GM18502 (cell line): Measurements from ENCODE around the gene CLIC3.

ENCODE experiments used
- ATAC-seq: cut with Tn5 transposase; IDR thresholded peaks from one replicate; pipeline ENCODE4 v1.9.1; 2021; ENCODE audit warnings: mild to moderate bottlenecking; ENCODE audit not compliant: unreplicated experiment, poor library complexity

CLIC3 gene

DNA sequence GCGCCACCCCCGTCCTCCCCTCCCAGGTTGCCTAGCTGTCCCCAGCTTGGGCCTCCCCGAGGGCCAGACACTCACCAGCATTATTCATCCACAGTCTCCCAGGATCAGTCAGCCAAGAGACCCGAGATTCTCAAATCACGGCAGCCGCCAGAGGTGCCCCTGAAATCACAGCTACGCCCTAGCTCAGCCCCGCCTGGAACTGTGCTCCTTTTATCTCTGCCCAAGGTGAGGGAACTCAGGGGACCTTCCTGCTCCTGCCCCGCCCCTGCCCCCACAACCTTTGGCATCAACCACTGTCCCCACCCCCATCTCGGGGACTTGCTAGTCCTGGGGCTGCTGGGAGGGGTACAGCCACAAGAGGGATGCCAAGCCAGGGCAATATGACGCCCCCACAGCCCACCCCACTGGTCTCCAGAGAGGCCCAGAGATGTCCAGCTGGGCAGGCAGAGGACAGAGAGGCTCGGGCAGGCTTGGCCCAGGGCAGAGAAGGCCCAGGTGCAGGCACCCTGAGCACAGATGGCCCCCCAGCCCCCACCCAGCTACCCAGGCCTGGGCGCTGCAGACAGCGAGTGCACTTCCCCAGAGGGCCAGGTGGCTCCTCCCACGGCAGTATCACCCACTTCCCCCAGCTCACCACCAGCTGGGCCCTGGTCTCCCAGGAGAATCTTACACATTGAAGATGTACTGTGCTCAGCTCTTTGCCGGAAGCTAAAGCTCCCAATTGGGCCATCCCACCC, 35.7 kb upstream of the CLIC3 start, which contains the start of gene FUT7:
Gene FUT7 (minus strand): TSS at position 185 of the 737 bp plus-strand sequence. CDS start 97 bp downstream, at position 88.
- no peak for ATAC-seq

- ATAC-seq = no peak
These were observed 34.5 kb upstream of the CLIC3 start for GRCh38 chr9:137030538-137031527.

GRCh38 chr9:137030006-137030405, 33.6 kb upstream of the CLIC3 start:
- ATAC-seq = no peak

- ATAC-seq = no peak
These were observed 32.9 kb upstream of the CLIC3 start for GRCh38 chr9:137029058-137029936.

- peak; percentile 44 for ATAC-seq
These were observed 32.1 kb upstream of the CLIC3 start for GRCh38 chr9:137028263-137029057.

- ATAC-seq = no peak
These were observed 31.2 kb upstream of the CLIC3 start, which contains the start of gene ABCA2 for GRCh38 chr9:137027369-137028262. Gene ABCA2 (minus strand): TSS chr9:137028237. CDS start chr9:137028140, 97 bp downstream.

DNA sequence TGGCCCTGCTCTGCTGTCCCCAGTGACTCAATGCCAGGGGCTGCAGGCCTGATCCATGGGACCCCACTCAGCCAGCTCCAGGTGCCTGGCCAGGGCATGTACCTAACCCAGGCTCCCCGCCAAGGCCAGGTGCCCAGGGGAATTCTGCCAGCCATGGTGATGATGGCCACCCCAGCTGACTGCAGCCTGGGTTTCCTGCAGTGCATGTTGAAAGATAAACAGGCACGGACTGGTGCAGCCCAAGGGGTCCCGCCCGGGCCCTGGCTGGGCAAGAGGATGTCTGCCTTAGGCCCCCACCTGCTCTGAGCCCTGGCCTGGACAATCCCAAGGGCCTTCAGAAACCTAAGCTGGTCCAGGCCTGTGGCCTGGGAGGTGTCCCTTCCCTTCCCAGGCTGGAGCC, 30.5 kb upstream of the CLIC3 start:
- ATAC-seq = no peak

DNA sequence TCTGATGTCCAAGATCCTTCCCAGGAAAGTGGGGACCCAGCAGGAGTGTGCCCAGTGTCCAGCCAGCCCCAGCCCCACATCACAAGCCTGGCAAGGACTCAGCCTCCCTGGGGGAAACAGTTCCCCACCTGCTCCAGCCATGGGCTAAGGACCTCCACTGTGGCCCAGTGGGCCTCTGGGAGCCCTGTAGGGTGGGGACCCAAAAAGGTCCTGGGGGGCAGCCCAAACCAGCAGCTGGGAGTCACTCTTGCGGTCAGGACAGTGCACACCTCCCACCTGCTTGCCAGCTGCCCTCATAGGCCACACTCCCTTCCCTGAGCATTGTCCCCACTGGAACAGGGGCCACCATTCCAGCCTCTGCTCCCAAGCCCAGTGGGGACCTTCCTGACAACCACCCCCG, 30.0 kb upstream of the CLIC3 start:
- no peak for ATAC-seq

DNA sequence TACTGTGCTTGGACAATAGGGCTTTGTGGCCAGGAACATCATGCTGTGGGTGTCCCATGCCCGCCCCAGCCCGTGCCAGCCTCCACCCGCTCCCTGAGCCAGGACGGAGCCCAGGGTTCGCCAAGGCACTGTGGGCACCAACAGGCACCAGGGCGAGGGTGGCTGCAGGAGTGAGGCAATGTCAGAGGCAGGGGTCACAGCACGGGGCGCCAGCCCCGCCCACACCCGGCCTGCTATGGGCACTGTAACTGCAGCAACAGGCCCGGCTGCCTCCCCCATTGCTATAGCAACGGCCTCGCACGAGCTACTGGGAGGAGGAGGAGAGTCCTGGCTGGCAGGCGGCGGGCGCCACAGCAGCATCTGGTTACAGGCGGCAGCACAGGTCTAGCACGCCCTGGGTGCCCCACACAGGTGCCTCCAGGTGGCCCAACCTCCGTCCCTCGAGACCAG, 29.2 kb upstream of the CLIC3 start:
- ATAC-seq = no peak

- no peak for ATAC-seq
These were observed 27.2 kb upstream of the CLIC3 start for GRCh38 chr9:137023583-137023991.

- no peak for ATAC-seq
These were observed 26.8 kb upstream of the CLIC3 start for GRCh38 chr9:137023157-137023556.

GRCh38 chr9:137022662-137023008, 26.3 kb upstream of the CLIC3 start:
- ATAC-seq = no peak

GRCh38 chr9:137021979-137022661, 25.8 kb upstream of the CLIC3 start:
- ATAC-seq = no peak

- no peak for ATAC-seq
These were observed 25.2 kb upstream of the CLIC3 start for GRCh38 chr9:137021568-137021978.

GRCh38 chr9:137020771-137021567, 24.6 kb upstream of the CLIC3 start:
- no peak for ATAC-seq

DNA sequence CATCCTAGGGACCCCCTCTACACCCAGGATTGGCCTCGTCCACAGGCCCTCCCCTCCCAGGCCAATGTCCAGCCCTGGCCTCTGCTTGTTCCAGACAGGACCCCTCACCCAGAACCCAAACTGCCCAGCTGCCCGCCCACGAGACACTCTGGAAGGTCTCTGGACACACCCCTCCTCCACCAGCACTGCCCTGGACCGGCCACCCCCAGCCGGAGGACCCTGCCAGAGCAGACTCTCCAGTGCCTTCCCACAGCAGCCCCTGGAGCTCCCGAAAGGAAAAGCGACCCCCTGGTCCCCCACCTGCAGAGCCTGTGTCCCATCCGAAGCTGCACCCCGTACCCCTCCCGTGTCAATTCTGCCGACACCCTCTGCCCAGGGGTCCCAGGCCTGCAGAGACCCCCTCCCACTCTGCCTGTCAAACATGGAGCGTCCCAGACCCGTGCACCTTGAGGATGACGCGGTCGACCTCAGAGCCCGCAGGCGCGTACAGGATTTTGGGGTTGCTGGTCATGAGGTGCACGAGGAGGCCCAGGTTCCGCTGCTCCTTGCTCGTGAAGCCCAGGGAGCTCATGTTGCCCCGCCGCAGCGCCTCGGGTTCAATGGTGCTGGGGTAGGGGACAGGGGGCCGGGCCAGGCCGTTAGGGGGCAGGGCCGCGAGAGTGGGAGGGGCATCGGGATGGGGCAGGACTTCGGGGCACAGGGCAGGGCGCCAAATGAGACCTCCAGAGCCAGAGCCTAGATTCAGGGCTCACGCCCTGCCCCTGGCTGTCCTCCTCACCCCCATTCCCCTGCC, 23.7 kb upstream of the CLIC3 start:
- ATAC-seq = no peak
